Liver (tissue), 3 donors: ENCODE results near the gene DTNA.

ENCODE experiments used
- CTCF ChIP-seq: fragments of 150-350 bp; IDR thresholded peaks from 2 replicates; pipeline ENCODE4 v1.5.1; 2017; ENCODE audit warnings: improper control_type of control experiment, low read depth, low read length; ENCODE audit not compliant: missing input control
- GABPA ChIP-seq, 2 donors: IDR thresholded peaks in 1 of 2; conservative IDR thresholded peaks in 1 of 2; 2 replicates each; pipeline ENCODE4 v1.6.1; 2016; ENCODE audit warnings: antibody characterized with exemption in 2 of 2, mild to moderate bottlenecking in 1 of 2, moderate library complexity in 1 of 2
- MAX ChIP-seq: IDR thresholded peaks from 2 replicates; pipeline ENCODE4 v1.6.1; 2016; ENCODE audit warnings: antibody characterized with exemption
- RAD21 ChIP-seq, 2 donors: IDR thresholded peaks; 2 replicates each; pipeline ENCODE4 v1.6.1; 2016; ENCODE audit warnings: antibody characterized with exemption in 2 of 2, mild to moderate bottlenecking in 2 of 2
- RXRA ChIP-seq, 2 donors: IDR thresholded peaks; 2 replicates each; pipeline ENCODE4 v1.6.1; 2017 to 2018; ENCODE audit warnings: antibody characterized with exemption in 2 of 2, mild to moderate bottlenecking in 1 of 2
- YY1 ChIP-seq: IDR thresholded peaks from 2 replicates; pipeline ENCODE4 v1.6.1; 2016; ENCODE audit warnings: antibody characterized with exemption, mild to moderate bottlenecking
- donor health status: healthy.
- donor health status: healthy.

DNA sequence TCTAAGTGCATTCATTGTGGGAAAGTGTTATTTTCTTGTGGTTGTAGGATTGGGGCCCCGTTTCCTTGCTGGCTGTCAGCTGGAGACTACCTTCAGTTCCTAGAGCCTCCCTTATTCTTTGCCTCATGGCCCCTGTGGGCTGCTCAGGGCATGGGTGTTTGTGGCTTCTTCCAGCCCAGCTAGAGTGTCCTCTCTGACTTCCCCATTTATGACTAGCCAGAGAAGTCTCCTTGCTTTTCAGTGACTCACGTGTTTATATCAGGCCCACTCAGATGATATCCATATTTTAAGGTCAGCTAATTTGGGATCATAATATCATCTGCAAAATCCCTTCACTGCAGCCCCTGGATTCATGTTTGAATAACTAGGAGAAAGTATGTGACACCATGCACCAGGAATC is 62.8 kb downstream of the DTNA start:
- TF ChIP-seq CTCF (no peak), GABPA (IDR thresholded peaks at IDR 0.05 in 1 of 2, conservative IDR thresholded peaks at IDR 0.05 in 1 of 2) (no peak), RAD21 (IDR thresholded peaks at IDR 0.05) (no peak), RXRA (IDR thresholded peaks at IDR 0.05) (no peak), YY1 (no peak), MAX (no peak)
